HL-60/S4 (cell line): Measurements from ENCODE around the gene RIPOR3.
"Not testable (repeated sequence)": the region's sequence is repeated elsewhere in the genome, so short reads cannot be mapped to it uniquely, and the experiment has no call there.

Experiments used
- in situ Hi-C: fragments of 300-500 bp; cut with MboI; formaldehyde crosslinking; loops from 2 replicates; pipeline ENCODE4 v1.14.3; 2022; ENCODE audit warnings: low sequenced_read_pairs

Gene RIPOR3

DNA sequence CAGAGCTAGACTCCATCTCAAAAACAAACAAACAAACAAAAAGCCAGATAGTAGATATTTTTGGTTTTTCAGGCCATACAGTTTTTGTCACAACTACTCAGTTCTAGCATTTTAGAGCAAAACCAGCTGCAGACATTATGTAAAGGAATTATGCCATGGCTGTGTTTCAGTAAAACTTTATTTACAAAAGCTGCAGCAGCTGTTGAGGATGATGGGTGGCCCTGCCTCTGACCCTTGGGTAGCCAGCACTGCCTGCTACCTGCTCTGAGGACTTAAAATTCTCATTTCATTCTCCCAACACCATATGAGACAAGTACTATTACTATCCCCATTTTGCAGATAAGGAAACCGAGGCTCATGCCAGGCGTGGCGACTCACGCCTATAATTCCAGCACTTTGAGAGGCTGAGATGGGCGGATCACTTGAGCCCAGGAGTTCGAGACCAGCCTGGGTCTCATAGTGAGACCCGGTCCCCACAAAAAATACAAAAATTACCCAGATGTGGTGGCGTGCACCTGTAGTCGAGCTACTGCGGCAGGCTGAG is 56.3 kb downstream of the RIPOR3 start:
- in situ Hi-C loops, result no loop called here

DNA sequence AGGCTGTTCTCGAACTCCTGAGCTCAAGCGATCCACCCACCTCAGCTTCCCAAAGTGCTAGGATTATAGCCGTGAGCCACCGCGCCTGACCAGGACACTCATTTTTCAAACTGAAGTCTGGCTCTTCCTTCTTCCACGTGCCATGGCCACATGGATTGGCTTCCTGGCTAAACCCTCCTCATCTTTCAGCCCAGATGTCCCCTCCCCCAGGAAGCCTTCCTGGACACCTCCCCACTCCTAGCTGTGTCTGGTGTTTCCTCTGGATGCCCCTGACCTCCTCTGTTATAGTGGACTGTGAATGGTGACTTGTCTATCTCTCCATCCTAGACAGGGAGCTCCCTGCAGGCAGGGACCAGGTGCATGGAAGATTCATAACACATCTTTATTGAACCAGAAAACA is 57.2 kb downstream of the RIPOR3 start:
- in situ Hi-C loops, result no loop called here

DNA sequence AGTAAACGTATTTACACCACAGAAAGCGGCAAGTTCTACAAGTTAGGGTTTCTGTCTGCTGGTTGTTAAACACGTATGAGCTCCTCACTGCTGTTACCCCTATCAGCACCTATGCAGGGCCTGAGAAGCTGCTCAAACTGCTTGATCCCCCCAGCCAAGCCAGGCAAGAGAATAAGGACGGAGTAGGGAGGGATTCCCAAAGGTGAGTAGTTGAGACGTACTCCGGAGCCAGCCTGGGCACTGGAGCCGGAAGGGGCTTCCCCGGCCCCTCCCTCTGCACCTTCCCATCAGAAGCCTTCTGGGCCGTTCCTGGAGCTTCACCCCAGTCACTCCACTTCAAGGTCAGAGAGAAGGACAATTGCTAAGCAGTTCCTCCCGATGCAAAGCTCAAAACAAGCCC is 58.0 kb downstream of the RIPOR3 start:
- in situ Hi-C loops, result no loop called here

GRCh38 chr20:50632701-50633100 is 58.6 kb downstream of the RIPOR3 start:
- in situ Hi-C loops, result no loop called here

DNA sequence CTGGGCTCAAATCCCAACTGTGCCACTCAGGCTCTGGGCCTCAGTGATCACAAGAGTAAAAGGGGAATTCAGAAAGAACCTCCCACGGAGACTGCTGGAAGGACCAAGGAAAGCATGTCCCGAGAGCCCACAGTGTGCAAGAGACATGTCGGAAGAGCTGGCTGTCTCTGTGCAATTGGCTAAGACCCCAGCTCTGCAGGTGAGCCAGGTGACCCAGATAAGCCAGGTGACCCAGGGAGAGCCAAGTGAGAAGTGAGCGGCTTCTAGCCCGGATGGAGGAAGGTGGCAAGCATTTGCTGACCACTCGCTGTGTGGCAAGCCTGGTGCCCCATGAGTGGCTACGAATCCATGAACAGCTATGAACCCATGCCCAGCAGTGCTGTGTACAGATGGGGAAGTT is 59.1 kb downstream of the RIPOR3 start:
- in situ Hi-C loops, result no loop called here

DNA sequence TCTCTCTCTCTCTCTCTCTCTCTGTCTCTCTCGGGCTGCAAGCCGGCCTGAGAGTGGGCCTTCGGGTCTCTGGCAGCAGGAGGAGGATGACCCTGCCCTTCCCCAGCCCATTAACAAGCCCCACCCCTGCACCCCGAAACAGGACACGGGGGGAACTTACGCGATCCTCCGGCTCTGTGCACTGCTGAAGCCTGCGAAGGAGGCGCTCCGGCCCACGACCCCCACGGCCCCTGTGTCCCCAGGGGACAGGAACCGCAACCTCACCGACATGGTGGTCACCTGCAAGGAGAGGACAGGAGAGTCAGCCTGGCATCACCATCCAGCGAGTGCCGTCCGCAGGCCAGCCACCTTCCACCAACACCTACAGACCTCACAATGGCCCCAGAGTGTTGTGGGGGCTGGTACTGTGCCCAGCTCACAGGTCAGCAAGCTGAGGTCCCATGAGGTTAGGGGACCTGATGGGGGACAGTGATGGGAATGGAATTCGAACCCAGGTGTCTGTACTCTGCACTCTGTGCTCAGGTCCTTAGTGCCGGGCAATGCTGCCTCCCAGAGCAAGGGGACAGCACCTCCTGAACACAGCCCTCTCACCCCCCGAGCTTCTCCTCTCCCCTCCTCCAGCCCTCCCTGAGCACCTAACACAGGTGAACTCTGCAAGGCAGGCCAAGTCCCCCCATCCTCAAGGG is 60.6 kb downstream of the RIPOR3 start:
- in situ Hi-C loops, result no loop called here

DNA sequence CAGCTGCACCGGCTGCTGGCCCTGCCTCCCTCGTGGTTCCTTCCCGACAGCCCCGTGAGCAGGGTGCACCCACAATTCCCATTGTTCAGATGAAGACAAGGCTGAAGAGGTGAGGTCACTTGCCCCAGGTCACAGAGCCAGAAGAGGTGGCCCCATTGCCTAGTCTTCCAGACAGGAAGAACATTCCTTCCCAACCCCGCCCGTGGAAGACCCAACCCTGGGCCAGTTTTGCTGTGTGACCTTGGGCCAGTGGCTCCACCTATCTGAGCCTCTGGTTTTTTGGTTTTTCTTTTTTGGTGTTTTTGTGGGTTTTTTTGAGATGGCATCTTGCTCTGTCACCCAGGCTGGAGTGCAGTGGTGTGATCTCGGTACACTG is 61.7 kb downstream of the RIPOR3 start:
- in situ Hi-C loops, result no loop called here

GRCh38 chr20:50628853-50629669 is 62.3 kb downstream of the RIPOR3 start:
- in situ Hi-C loops, result no loop called here

DNA sequence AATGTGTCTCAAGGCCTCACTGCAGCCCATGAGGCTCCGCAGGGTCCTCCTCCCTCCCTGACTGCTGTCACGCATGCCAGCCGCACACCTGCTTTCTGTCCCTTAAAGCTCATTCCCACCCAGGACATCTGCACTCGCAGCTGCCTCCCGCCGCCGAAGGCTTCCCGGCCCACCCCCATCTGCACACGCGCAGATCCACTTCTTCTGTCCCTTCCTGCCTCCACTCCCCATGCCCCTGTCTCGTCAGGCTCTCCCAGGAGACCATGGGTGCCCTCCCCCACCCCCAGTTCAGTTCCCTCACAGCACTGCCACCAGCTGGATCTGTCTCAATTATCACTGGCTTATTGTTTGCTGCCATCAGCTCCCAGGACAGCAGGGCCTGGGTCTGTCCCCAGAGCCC is 63.0 kb downstream of the RIPOR3 start:
- in situ Hi-C loops, result no loop called here

- in situ Hi-C loops, result no loop called here
Observed at GRCh38 chr20:50627747-50628146, 63.6 kb downstream of the RIPOR3 start.

DNA sequence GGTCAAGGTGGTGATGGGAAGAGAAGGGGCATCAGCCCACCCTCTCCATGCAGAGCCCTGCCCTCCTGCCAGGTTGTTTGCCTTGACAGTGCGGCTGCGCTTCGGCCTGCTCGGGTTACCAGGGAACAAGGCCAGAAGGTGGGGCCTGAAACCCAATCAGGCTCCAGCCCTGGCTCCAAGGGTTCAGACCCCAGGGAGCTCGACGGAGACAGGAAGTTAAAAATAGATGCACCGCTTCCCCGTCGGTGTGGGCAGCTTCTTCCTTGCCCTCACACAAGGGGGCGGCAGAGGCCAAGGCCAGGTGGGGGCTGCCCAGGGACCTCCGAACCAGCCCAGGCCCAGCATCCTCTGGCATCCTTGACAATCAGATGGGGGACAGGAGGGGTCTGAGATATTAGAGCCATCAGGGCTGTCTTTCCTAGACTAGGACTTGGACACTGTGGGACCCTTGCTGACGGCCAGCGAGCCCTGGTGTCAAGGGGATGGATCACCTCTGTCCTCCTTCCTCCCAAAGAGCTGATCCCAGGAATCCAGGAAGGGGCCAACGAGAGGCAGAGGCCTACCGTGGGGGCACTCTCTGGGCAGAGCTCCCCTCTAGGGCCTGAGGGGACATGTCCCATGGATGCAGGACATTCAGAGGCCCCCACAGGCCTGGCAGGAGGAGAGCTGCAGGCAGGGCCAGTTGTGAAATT is 65.2 kb downstream of the RIPOR3 start:
- in situ Hi-C loops, result no loop called here

DNA sequence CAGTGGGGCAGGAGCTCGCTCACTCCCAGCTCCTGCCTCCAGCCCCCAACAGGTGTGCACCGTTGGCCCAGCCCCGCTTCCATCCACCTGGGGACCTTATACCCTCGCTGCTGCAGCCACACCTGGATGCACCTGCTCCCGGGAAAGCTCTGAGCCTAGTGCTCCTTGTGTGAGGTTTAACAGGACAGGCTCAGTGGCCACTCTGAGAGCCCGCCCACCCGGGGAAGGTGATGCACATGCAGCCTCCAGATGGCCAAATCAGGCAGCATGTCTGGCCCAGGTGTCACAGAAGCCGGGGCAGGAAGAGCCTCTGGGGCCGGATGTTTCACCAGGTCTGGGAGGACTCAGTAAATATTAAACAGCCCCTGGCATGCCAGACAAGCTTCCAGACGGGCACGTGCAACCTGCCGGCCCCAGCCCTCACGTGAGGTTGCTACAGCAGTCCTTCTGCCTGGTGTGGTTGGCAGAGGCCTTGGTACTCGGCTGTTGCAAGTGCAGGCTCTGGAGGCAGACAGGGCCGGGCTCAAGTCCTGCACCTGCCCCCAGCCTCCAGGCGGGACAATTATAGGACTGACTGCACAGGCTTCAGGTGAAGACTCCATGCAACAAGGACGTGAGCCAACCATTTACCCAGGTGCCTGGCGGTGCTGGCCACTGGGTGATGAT is 66.9 kb downstream of the RIPOR3 start:
- in situ Hi-C loops, result no loop called here

DNA sequence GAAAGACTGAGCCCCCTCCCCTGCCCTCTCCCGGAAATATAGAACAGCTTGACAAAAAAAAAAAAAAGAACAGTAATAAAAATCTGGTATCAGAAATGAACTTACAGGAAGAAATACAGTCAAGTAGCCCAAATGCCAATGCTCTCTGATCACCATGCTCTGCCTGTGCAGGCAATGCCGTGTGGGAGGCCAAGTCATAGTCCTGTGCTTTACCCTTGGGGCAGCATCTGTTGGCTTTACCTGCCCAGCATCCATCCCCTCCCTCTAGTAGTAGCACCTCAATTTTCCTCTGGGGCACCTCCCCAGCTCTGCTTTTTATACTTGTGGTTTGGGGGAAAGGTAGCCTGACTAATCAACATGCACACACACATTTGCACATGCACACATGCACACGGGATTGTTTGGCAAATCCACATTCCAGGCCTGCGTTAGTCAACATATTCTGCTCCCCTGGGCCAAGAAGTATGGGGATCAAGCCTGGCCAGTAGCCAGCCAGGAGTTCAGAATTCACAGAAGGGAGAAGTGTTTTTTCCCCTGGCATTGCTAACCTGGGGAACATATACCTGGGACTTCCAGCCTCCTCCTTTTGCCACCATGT is 70.2 kb downstream of the RIPOR3 start:
- in situ Hi-C loops, result no loop called here

GRCh38 chr20:50620459-50620858 is 70.9 kb downstream of the RIPOR3 start:
- in situ Hi-C loops, result not testable (repeated sequence)

DNA sequence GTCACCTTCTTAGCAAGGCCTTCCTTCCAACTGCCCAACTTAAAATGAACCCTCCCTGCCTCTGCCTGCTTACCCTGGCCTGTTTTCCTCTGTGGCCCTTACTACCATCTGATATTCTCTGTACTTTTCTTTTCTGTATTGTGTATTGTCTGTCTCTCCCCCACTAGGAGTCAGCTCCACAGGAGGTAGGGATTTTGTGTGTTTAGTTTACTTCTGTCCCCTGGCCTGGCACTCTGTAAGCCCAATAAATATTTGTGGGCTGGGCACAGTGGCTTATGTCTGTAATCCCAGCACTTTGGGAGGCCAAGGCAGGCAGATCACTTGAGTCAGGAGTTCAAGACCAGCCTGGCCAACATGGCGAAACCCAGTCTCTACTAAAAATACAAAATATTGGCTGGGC is 72.8 kb downstream of the RIPOR3 start:
- in situ Hi-C loops, result no loop called here

DNA sequence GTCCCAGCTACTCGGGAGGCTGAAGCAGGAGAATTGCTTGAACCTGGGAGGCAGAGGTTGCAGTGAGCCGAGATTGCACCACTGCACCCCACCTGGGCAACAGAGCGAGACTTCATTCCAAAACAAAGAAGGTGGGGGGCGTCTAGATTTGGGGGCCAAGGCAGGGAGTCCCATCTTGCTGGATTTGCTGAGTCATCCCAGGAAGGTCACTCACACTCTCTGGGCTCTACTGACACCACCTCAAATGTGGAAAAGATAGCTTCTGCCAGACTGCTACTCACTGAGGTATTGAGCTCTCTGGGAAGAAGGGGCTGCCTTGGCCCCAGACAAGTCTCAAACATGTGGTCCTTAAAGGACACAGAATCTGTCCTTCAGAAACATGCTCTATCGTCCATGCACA is 74.3 kb downstream of the RIPOR3 start:
- in situ Hi-C loops, result no loop called here

DNA sequence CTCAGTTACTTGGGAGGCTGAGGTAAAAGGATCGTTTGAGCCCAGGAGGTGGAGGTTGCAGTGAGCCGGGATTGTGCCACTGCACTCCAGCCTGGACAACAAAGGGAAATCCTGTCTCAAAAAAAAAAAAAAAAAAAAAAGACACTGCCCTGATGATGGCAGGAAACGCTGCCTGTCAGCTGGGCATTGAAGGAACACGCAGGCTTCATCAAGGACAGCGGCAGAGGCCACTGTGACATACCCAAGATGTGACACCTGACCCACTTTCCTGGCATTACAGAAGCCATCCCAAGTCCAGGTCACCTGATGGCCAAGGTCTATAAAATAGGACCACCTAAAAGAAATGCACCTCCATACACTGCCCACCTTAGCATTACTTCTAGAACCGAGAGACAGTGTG is 75.9 kb downstream of the RIPOR3 start:
- in situ Hi-C loops, result no loop called here

DNA sequence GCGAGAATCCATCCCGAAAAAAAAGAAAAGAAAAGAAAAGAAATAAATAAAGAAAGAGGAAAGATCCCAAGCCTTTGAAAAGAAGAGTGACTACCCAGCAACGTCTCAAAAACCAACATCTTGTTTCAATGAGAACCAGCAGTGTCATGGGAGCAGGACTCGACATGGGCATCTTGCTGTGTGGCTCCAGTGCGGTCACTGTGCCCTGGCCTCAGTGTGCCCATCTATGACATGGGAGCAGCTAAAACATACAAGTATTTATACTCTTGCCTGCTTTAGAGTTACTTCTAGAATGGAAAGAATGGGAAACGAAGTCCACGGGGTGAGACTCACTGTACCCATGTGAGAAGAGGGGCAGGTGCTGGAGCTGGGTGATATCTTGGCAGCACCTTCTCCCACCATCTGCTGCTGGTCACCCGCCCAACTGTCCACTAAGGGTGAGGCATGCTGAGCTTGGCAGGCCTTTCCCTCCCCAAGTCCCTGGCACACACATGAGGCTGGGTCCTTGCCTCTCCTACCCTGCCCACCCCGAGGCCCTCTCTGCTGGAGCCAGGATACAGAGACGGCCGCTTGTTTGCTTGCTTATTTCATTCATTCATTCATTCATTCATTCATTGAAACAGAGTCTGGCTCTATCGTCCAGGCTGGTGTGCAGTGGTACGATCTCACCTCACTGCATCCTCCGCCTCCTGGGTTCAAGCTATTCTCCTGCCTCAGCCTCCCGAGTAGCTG is 77.7 kb downstream of the RIPOR3 start:
- in situ Hi-C loops, result no loop called here

GRCh38 chr20:50611128-50611810 is 80.1 kb downstream of the RIPOR3 start:
- in situ Hi-C loops, result no loop called here
